Dedifferentiated amniotic fluid mesenchymal stem cell (primary cell): ENCODE measurements around the gene WDR44.
"Not testable (repeated sequence)": the region's sequence is repeated elsewhere in the genome, so short reads cannot be mapped to it uniquely, and the experiment has no call there.

Source experiments
- DNase-seq: peaks from one replicate; pipeline ENCODE4 v3.0.0-alpha.2; 2016; ENCODE audit errors: extremely low spot score

WDR44 gene

DNA sequence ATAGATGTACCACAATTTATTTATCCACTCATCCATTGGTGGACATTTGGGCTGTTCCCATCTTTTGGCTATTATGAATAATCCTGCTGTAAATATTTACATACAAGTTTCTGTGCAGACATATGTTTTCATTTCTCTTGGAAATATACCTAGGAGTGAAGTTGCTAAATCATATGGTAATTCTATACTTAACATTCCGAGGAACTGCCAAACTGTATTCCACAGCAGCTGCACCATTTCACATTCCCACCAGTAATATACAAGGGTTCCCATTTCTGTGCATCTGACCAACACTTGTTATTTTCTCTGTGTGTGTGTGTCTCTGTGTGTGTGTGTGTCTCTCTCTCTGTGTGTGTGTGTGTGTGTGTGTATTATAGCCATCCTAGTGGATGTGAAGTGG is 134.3 kb downstream of the WDR44 start:
- DNase-seq: no peak

GRCh38 chrX:118482384-118482783 is 136.5 kb downstream of the WDR44 start:
- DNase-seq: not testable (repeated sequence)

DNA sequence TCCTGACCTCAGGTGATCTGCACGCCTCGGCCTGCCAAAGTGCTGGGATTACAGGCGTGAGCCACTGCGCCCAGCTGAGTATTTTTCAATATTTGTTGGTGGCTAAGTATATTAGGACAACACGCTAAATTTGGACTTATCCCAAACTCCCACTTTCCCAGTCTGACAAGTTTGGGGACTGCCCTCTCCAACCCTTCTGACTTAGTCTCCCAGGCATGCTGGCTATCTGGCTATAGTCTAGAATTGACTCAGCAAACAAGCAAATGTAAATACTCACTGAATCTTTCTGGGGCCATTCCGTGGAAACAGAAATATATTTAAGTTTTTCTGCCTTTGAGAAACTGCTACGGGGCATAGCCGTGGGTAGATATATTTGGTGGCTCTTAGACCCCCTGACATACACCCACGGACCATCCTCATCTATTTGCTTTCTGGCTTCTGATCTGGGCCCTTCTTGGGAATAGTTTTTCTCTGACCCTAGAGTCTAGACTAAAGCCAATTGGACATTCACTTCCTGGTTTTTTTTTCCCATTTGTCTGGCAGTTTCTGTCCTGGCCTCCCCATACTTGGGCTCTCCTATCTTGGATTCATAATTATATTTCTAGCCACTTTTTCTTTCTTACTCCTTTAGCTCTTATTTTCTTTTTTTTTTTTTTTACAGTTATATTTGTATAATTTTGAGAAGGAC is 138.5 kb downstream of the WDR44 start:
- DNase-seq: no peak

- not testable (repeated sequence) for DNase-seq
Observed at GRCh38 chrX:118486693-118487092, 140.8 kb downstream of the WDR44 start.

- no peak for DNase-seq
Observed at GRCh38 chrX:118493016-118493415, 147.1 kb downstream of the WDR44 start.

DNA sequence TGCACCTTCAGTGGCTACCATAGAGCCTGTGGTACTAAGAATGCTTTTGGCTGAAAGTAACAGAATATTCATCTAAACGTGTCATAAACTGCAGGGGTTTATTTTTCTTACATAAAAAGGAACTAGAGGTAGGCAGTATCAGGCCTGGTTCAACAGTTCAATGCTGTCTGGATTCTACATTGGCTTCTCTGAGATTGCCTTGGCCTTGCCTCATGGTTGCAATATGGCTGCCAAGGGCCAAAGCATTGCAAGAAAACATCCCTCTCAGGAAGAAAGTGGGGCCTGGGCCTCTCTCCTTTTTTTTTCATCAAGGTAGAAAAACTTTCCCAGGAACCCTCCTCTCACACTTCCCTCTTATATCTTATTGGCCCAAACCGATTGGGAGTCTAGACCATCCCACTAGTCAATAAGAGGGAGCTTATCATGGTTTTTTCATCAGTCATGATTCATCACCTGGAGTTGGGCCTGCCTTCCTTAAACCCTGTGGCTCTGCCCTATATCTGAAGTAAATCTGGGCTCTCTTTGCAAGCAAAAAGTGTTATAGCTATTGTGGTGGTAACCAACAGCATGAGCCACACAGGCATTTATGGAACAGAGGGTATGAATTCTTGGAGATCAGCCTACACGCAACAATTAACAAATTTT is 147.9 kb downstream of the WDR44 start:
- DNase-seq: no peak

- peak; percentile 52 for DNase-seq
Observed at GRCh38 chrX:118495061-118495921, 149.4 kb downstream of the WDR44 start, which contains the start of gene DOCK11. DOCK11 (plus strand) TSS chrX:118495815; CDS start chrX:118495972, 157 bp downstream.

- no peak for DNase-seq
Observed at GRCh38 chrX:118495958-118496762, 150.3 kb downstream of the WDR44 start.

- no peak for DNase-seq
Observed at GRCh38 chrX:118496763-118497079, 150.8 kb downstream of the WDR44 start.

DNA sequence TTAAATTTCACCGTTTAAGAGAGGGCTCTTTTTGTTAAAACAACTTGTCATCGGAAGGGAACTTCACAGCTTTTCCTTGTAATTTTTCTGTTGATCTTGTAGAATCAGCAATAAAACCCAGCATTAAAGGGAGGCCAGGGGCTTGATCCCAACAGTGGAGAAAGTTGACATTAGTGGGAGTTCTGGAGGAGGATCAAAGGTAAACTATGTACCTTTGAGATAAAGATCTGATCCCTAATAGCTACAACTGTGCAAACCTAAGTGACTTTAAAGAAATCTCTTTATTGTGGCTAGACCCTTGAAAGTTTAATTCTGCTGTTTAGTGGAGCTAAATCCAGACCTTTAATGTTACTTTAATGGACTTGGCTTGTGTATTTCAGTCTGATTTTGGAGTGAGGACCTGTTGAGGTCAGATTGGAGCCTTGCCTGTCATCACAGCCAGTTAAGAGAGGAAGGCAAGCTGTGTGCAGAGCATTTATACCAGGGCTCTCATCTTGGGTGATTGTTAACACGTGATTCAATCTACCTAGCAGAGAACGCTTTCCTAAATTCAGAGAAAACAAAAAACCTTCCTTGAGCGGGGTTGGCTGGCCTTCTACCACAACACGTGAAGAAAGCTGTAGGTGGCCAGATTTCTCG is 151.4 kb downstream of the WDR44 start:
- no peak for DNase-seq

DNA sequence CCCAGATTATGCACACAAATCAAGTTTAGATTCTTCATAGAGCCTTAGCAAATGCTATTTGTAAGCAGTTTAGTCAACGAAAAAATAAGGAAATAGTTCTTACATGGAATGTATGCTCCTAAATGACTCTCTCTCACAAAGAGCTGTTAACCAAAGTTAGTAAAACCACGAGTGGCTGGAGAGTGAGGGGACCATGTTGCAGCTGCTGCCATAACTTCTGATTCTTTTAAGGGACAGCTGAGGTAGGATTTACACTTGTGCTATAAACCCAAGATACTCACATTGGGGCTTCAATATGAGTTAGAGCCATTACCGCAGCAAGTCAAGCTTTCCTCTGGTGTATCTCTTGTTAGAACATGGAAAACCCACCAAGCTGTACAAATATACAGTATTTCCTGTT is 152.4 kb downstream of the WDR44 start:
- no peak for DNase-seq

GRCh38 chrX:118498755-118499154 is 152.8 kb downstream of the WDR44 start:
- no peak for DNase-seq

- DNase-seq: no peak
Observed at GRCh38 chrX:118499295-118499694, 153.4 kb downstream of the WDR44 start.
